HepG2 (cell line): ENCODE results near the gene PHB1. TPM values are rescaled to one million over a fixed set of nuclear protein-coding genes. Genes with fewer than 3 reads are reported as not detected.

ENCODE experiments used
- BRF2 ChIP-seq: sonication (generic); formaldehyde crosslinking; IDR thresholded peaks from 2 replicates; pipeline ENCODE4 v1.8.1; 2022; ENCODE audit warnings: mild to moderate bottlenecking, missing genetic modification reagents
- CTCF ChIP-seq: sonication (generic); formaldehyde crosslinking; IDR thresholded peaks from 2 replicates; pipeline ENCODE4 v1.5.0; 2020; ENCODE audit warnings: mild to moderate bottlenecking, missing genetic modification reagents, moderate library complexity
- EP300 ChIP-seq, 3 experiments: sonication (generic) in 1 of 3; formaldehyde crosslinking in 1 of 3; IDR thresholded peaks; 2 replicates each; pipeline versions ENCODE4 v1.5.1 to v1.6.1; 2011 to 2020; ENCODE audit warnings: low read depth in 2 of 3, low read length in 2 of 3, borderline replicate concordance in 1 of 3, improper control_type of control experiment in 1 of 3, mild to moderate bottlenecking in 1 of 3, missing genetic modification reagents in 1 of 3, moderate library complexity in 1 of 3
- GMEB2 ChIP-seq: IDR thresholded peaks from 2 replicates; pipeline ENCODE4 v1.6.1; 2016; ENCODE audit warnings: missing biosample characterization, missing genetic modification reagents, low read depth
- KLF16 ChIP-seq, 2 experiments: sonication (generic) in 1 of 2; formaldehyde crosslinking in 1 of 2; IDR thresholded peaks; 2 replicates each; pipeline versions ENCODE4 v1.6.1 to v1.8.0; 2016 to 2023; ENCODE audit warnings: missing genetic modification reagents in 2 of 2, missing compliant biosample characterization in 1 of 2
- KLF9 ChIP-seq: IDR thresholded peaks from 2 replicates; pipeline ENCODE4 v1.6.1; 2016; ENCODE audit warnings: low read depth
- NR0B2 ChIP-seq: sonication (generic); formaldehyde crosslinking; IDR thresholded peaks from 2 replicates; pipeline ENCODE4 v1.4.0; 2020; ENCODE audit warnings: mild to moderate bottlenecking, missing genetic modification reagents
- PAXIP1 ChIP-seq: sonication (generic); formaldehyde crosslinking; conservative IDR thresholded peaks from 2 replicates; pipeline ENCODE4 v1.4.0; 2020; ENCODE audit warnings: mild to moderate bottlenecking, missing genetic modification reagents, moderate library complexity
- PRDM10 ChIP-seq: sonication (generic); formaldehyde crosslinking; IDR thresholded peaks from 2 replicates; pipeline ENCODE4 v1.4.0; 2020; ENCODE audit warnings: low read depth, missing genetic modification reagents
- TBL1XR1 ChIP-seq: fragments of 150-350 bp; IDR thresholded peaks from 2 replicates; pipeline ENCODE4 v1.6.1; 2014; ENCODE audit warnings: borderline replicate concordance, low read length; ENCODE audit not compliant: partially characterized antibody
- ZNF20 ChIP-seq: sonication (generic); formaldehyde crosslinking; IDR thresholded peaks from 2 replicates; pipeline ENCODE4 v1.4.0; 2020; ENCODE audit warnings: mild to moderate bottlenecking, moderate library complexity, missing genetic modification reagents
- ZNF572 ChIP-seq: sonication (generic); formaldehyde crosslinking; IDR thresholded peaks from 2 replicates; pipeline ENCODE4 v1.5.1; 2020; ENCODE audit warnings: mild to moderate bottlenecking, missing genetic modification reagents
- ZNF891 ChIP-seq: sonication (generic); formaldehyde crosslinking; IDR thresholded peaks from 2 replicates; pipeline ENCODE4 v1.5.0; 2020; ENCODE audit warnings: mild to moderate bottlenecking, missing genetic modification reagents
- polyA plus RNA-seq, 8 experiments: library from polyadenylated mRNA; depleted of rRNA in 3 of 8; stranded (reverse) in 7 of 8; unstranded in 1 of 8; fragments of >200 nt; fragmentation: Illumina TruSeq in 4 of 8; extraction: Trizol in 4 of 8; gene quantifications; 2 replicates each; pipeline versions ENCODE4 v1.2.1 to v1.2.3, GENCODE V29; 2011 to 2016; ENCODE audit warnings: low read depth in 4 of 8, missing spikeins in 1 of 8, mixed read lengths in 1 of 8; ENCODE audit not compliant: insufficient read depth in 1 of 8
- total RNA-seq, 5 experiments: library from RNA; depleted of rRNA; stranded (reverse); fragments of >200 nt; fragmentation: Illumina TruSeq; extraction: Trizol; gene quantifications; 2 replicates each; pipeline ENCODE4 v1.2.3, GENCODE V29; 2016; ENCODE audit warnings: low read depth in 1 of 5

The PHB1 gene
- total and polyA plus RNA-seq, 2 of the 13 experiments (the other 11 are each of a cell fraction or from before 2014, with no cell fraction given) = 515 to 688 TPM

GRCh38 chr17:49361902-49362722 lies 52.6 kb downstream of the PHB1 start, which contains the start of gene ZNF652 (continued):
- TF ChIP-seq GMEB2 (no peak), TBL1XR1 (no peak), ZNF20 (CRISPR knock-in tag) (no peak), PAXIP1 (CRISPR knock-in tag) (peak; percentile 39; the same call in 1 of the 2 replicates), BRF2 (CRISPR knock-in tag) (no peak), NR0B2 (CRISPR knock-in tag) (peak; percentile 83; the same call in 1 of the 2 replicates), ZNF891 (CRISPR knock-in tag) (no peak), CTCF (CRISPR knock-in tag) (peak; percentile 23; the same call in 1 of the 2 replicates), KLF9 (CRISPR knock-in tag) (peak; percentile 95), PRDM10 (CRISPR knock-in tag) (peak; percentile 65; the same call in 1 of the 2 replicates), KLF16 (CRISPR knock-in tag; IDR thresholded peaks at IDR 0.05) (peak in 1 of 2 experiments; percentile 39; a peak in 1 of 4 replicates), ZNF572 (CRISPR knock-in tag) (no peak), EP300 (IDR thresholded peaks at IDR 0.05; ENCODE audit: low read depth in 2 of 2, low read length in 2 of 2) (0 out of 4 replicates have a peak, but pooled peaks of 1 of the 2 experiments have one; percentile 2), EP300 (CRISPR knock-in tag; IDR thresholded peaks at IDR 0.05; ENCODE audit: borderline replicate concordance) (no peak)
